ENCODE measurements around the gene EVI5.

Gene EVI5

DNA sequence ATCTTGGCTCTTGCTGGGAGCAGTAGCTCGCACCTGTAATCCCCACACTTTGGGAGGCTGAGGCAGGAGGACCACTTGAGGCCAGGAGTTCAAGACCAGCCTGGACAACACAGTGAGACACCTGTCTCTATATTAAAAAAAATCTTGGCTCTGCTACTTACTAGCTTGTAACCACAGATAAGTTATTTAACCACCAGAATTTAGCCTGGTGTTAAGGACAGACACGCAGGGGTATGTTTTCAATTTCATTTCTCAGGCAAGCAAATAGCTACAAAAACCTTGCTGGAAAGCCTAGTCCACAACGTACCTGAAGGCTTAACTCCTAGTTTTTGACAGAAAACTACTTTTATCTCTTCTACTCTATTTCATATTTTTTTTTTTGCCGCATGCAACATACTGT is 273.4 kb downstream of the EVI5 start:
- no peak for DNase-seq (ENCODE audit: low spot score)

DNA sequence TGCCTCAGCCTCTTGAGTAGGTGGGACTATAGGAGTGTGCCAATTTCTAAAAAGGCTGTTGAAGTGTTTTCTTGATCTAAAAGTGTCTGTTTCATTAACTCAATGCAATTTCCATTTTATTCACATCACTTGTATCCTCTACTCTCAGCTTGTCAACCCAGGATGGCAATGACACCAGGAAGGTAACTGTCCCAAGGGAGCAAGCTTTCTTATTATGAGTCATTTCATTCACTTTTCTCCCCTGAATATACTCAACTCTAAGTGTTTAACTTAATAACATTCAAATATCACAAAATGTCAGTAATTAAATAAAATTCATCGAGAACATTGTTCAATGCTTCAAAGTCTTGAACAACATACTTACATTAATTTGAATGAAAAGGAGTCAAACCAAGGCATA is 275.3 kb downstream of the EVI5 start:
- no peak for DNase-seq (ENCODE audit: low spot score)

DNA sequence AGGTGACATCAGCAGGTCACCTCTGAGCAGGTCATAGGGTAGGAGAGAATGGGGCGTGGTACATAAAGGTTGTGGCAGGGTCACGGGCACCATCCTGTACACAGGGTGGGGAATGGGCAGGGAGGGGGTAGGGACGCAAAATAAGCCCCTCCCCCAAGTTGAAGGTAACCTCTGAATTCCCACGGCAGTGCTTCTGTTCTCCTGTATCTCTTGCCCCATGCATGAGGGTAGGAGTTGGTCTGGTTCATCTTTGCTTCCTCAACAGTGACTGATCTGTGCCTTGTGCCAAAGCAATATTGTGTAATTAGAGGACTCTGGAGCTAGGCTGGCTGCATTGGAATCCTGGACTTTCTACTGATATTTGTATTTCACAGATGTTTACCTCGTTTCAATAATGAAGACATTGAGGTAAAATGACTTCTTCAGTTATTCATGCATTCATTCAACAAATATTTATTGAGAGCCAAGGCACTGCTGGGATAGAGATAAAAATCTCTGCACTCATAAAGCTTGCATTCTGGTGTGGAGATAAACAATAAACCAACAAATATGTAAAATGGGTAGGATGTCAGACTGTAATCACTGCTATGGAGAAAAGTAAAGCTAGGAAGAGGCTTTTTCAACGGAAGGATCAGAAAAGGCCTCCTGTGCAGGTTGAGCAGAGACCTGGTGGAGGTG is 279.8 kb downstream of the EVI5 start:
- no peak for DNase-seq (ENCODE audit: low spot score)

DNA sequence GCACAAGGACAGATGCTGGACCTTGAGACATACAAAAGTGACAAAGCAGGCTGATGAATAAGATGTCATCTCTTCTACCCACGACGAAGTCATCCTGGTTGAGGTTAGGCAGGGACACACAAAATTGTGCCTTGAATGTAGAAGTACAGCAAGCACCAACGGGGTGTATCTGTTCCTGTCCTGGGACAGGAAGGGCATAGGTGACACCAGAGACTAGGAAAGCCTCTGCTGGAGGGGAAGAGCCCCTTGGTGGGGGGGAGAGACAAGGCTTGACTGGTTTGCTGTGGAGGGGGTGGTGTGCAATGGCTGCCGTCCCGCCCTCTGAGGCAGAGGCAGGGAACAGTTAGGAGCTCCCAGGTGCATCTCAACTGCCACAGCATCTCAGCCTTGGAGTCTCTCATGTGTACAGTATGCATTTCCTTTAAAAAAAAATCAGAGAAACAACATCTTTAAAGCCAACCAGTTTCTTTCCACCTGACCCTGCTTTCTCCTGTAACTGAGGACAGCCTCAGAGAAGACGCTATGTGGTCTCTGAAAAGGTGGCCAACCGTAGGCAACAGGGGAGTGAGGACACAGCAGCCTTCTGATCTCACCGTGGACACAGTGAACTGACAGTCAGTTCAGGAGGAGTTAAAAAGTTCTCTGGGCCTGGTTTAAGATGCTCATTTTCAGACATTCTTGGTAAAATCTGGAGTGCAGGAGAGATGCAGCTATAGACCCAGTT is 280.5 kb downstream of the EVI5 start:
- no peak for DNase-seq (ENCODE audit: low spot score)

DNA sequence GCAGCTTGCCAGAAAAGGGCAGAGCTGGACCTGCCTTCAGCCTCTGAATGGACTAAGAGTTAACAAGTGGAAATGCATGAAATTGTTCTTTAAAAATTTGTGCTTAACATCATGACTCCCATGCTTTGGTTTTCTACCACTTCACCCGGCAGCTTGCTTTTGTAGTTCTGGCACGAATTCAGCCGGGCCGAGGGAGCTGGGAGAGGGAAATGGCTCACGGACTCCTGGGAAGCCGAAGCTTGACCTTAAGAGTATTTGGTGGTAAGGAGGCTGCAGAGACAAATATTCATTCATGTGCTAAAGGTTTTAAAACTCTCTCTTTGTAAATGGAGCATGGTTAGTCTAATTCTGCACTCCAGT is 281.0 kb downstream of the EVI5 start:
- DNase-seq (ENCODE audit: low spot score) = no peak

DNA sequence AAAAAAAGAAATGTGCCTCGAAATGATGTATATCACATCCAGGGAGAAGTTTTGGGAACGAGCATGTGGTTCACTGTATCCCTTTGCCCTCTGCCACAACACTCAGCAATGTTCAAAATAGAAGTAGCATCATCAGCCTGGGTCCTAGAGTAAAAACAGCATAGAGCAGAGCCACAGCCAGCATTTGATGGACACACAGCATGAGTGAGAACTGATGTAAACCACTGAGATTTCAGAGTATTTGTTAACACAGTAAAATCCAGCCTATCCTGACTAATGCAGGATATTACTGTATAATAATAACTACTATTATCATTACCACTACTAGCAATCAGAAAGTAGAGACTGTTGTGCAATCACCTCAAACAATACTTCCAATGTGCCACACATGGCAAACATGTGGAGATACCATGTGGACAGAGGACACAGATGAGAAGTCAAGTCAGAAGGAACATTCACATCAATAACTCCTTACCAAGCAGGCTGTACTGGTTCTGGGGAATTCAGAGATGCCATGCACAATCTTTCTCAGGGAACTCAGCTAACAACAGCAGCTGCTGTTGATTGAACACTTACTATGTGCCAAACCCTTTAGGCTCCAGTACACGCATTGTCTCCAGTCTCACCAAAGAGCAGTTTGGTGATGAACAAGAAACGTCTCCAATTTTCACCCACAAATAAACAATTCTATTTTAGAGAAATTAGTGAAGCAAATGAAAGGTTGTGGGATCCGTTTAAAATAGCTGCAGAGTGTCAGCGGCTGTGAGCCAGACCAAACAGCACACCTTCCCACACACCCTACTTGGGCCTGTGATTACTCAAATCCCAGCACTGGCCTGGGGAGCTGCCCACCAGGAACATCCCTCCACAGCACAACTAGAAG is 281.6 kb downstream of the EVI5 start:
- no peak for DNase-seq (ENCODE audit: low spot score)

DNA sequence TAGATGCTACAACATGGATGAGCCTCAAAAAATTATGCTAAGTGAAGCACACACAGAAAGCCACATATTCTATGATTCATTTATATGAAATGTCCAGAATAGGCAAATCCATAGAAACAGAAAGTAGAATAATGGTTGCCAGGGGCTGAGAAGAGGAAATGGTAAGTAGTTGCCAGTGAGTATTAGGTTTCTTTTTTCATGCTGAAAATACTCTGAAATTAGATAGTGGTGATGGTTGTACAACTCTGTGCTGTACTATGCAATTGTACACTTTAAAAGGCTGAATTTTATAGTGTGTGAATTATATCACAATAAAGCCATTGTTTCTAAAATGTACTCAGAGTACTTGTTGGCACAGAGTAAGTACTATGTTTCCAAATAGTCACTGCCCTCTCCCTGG is 282.7 kb downstream of the EVI5 start:
- DNase-seq (ENCODE audit: low spot score) = no peak

DNA sequence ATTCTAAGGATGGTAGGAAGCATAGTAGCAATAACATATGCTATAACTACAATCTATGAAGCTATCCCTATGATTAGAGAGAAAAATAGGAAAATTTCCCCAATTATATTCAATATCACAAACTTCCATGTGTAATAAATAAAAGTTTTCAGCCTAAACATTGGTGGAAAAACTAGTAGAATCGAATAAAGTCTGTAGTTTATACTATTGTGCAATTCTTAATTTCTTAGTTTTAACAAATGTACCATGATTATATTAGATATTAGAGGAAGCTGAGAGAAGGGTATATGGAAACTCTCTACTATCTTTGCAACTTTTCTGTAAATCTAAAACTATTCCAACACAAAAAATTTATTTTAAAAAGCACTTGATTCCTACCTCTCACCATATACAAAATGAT is 284.4 kb downstream of the EVI5 start:
- DNase-seq (ENCODE audit: low spot score) = no peak

DNA sequence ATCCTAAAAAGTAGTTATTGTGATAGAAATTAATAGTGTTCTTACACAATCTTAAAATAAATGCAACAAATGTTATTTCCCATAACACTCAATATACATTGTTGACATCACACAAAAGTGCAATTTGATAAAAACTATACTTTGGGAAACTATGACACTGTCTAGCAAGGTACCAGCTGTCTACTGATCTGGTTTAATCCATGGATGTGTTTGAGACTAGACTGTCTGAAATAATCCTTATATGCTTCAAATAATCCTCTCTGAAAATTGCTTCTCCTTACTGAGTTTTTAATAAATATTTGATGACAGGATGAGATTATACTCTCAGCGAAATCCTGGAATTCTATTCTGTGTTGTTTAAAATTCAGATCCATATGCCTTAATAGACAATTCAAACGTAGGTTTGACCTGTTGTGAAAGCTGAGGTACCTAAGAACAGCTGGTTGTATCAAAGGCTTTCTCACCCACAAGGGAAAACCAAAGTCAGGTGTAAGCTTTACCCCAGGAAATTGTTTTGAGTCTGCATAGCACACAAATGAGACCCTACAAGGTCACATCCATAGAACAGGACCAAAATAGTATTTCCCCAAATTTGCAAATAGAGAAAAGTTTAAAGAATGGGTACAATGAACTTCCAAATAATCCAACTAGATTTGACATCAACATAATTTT is 289.4 kb downstream of the EVI5 start:
- DNase-seq (ENCODE audit: low spot score) = no peak

DNA sequence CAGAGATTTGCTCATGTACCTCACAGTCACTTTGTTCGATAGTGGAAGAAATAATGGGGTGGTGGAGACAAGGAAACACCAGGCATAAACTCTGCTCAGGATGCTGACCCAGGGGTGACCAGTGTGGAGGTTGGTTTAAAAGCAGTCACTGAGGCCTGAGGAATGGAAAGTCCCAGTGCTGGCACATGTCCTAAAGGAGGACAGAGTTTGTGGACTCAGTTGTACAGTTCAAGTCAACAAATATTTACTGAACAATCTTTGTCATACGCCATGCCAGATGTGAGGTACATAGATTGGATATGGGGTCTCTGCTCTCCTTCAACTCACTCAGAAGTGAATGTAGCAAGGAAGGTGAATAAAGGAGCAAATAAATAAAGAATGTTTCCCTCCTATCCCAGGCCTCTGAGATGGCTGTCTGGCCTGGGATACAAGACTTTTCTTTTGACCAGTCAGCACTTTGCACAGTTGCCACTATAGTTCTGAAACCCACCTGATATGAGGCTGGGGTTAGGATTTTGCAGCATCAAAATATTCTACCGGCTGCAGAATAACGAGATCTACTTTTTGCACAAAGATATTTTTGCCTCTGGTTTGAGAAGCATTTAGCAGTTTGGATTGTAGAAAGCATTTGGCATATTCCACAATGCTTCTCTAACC is 290.3 kb downstream of the EVI5 start:
- no peak for DNase-seq (ENCODE audit: low spot score)

DNA sequence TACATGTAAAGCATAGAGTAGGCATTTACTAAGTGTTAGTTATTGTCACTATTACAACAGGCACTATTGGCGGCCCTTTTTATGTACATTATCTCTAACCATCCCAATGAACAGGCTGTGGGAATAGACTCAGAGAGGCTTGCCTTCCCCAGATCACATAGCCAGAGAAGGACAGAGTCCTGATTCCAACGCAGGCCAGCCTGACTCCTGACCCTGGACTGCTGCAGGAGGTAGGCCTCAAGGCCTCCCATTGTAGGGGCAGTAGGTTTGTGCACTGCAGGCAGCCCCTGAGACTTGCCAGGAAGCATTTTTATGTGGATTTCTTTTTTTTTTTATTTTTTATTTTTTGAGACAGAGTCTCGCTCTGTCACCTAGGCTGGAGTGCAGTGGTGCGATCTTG is 291.8 kb downstream of the EVI5 start:
- DNase-seq (ENCODE audit: low spot score) = no peak

DNA sequence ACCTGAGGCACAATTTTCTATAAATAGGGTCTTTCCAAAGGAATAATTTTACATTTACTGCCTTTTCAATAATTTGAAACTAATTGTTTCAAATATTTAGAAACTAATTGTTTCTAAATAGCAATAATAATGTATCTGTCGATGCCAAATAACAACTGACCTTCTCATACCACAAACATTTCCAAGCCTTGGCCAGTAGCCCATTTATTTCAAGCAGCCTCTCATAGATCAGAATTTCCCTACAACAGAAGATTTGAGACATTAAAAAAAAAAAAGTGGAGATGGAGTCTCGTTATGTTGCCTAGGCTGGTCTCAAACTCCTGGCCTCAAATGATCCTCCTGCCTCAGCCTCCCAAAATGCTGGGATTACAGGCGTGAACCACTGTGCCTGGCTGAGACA is 296.1 kb downstream of the EVI5 start:
- no peak for DNase-seq (ENCODE audit: low spot score)

DNA sequence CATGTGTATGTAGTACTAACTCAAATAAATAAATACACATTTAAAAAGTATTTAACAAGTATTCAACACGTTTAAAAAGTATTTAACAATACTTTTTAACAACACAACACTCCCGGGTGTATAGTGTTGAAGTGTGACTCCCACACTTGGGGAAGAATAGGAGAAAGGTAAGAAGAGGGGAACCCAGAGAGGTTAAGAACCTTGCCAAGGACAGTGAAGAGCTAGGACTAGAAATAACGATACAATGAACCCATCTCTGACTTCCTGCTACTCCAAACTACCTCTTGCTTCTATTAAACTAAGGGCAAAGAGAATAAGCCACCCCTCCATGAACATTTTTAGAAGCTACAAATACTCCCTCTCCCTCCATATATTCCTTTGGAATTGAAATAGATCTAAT is 296.5 kb downstream of the EVI5 start:
- no peak for DNase-seq (ENCODE audit: low spot score)

DNA sequence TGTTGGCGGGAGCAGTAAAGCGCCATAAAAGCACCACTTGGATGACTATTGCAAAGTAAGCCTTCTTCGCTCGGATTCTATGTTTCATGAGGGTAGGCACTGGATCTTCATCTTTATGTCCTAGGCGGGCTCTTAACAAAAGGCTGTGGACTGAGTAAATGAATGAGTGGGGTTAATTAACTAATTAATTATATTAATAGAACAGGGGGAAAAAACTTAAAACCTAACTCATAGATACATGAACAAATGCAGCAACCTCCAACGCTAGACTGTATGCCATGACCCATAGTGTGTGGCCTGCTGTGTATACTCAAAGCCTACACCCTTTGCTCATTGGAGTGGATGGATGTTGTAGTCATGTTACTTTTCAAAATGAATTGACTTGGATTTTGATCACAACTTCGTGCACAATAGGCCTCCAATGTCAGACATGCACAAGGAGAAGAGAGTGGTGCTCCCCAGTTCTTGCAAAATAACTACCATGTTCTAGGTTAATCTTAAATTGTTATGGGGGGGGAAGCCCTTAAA is 297.8 kb downstream of the EVI5 start:
- DNase-seq (ENCODE audit: low spot score) = no peak

DNA sequence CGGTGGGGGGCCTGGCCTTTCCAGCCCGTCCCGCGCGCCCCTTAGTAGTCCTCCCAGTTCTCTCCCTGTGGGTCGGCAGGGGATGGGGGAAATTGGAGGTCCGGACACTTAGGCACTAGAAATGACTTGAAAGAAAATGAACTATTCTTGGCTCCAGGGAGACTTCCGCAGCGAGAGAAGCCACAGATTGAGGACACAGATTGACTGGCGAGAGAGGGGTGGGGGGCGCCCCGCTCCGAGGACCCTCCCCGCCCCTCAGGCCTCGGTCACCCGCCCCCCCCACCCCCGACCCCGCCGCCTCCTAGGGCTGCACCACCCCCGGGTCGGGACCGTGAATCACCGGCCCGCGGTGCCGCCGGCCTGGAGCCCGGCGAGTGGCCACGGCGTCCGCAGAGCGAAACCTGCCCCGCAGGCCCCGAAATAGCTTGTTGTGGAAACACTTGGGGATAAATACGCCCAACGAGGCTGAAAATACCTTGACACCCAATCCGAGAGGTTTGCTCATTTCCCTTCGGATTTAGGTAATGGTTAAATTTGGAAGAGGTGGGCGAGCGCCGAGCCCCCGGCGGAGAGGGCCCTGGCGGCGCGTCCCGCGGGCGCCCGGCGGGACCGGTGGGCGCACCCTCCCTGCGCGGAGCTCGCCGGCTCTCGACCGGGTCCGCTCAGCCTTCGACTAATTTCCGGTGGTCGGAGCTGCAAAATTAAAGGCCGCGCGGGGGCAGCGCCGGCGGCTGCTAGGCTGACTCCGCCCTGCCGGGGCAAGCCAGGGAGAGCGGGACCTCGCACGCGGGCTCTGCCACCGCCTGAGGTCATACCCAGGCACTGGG is 298.4 kb downstream of the EVI5 start, which contains the start of gene GFI1:
GFI1 (minus strand) TSS at position 675 of the 827 bp plus-strand sequence. CDS start 3,438 bp downstream, outside the sequence.
- DNase-seq (ENCODE audit: low spot score) = peak; percentile 64

DNA sequence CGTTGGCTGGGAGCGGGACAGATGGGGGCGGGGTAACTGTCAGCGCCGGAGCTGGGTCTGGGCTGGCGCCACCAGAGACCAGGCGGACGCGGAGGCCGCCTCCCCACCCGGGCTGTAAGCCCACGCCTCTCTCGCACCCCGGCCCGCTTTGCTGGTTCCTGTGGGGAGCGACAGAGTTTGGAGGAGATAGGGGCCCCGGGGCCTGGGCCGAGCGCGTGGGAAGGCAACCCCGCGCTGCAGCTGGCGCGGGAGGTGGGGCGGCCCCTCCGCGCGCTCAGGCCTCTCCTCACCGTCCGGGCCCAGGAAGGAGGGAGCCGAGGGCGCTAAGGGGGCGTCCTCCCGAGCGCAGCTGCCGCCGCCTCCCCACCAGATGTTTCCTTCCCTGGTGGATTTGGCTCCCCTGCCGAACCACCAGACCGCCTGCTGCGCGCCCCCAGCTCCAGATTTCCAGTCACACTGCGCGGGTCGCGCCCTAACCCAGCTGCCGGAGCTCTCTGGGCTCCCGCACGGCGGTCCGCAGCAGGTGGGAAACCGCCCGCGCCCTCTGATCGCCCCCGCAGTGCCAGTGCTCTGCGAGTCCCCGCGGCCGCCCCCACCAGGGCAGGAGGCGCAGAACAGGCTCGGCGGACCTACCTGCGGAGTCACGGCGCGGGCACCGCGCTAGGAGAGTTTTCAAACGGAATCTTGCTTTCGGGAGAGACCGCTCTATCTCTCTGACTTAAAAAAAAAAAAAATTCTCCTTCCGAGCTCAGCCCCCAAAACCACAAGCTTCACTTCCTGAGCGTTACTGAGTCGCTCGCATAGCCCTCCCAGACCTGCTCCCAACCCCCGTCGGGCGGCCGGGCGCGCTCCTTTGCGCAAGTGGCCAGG is 299.3 kb downstream of the EVI5 start:
- peak; percentile 83 for DNase-seq (ENCODE audit: low spot score)

DNA sequence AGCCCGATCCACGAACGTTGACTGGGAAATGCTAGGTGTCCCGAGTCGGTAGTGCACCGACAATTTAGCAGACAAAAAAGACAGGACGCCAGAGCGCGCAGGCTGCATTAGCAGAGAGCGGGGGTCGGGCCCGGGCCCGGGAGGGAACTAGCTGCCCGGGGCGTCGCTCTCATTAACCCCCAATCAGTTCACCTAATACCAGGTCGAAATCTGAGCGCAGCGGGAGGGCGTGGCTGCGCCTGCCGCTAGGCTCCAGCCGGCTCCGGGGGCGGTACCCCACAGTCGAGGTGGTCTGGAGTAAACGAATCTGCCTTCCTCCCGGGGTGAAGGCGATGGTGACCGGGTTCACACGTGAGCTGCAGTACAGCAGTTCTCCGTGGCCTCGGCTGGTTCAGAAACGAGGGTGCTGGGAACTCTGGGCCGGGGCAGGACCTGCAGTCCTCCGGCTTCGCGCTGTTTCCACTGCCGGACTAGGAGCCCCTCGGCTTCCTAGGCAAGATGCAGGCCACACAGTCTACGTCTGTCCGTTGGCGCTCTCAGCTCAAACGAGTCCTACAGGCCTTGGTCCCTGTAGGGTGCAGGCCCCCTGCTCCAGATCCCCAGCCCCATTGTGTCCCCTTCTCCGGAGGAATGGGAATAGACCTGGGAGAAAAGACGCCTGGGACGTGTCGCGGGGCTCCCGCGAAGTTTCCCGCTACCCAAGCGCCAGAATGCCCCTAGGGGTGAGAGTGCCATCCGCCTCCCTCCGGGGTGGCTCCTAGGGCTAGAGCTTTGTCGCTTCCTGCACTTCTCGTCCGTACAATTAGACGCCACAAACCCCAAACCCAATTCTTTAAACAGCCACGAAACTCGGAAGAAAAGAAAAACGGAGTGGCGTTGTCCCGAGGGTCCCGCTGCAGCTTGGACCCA is 300.2 kb downstream of the EVI5 start:
- peak; percentile 59 for DNase-seq (ENCODE audit: low spot score)

Measured in CD4-positive, alpha-beta T cell treated with Interleukin-2 at 100 ng/mL for 4 hours (primary cell).